ENCODE results near the gene CACNA1H.
"Not testable (repeated sequence)": the region's sequence is repeated elsewhere in the genome, so short reads cannot be mapped to it uniquely, and the experiment has no call there.

Gene CACNA1H

DNA sequence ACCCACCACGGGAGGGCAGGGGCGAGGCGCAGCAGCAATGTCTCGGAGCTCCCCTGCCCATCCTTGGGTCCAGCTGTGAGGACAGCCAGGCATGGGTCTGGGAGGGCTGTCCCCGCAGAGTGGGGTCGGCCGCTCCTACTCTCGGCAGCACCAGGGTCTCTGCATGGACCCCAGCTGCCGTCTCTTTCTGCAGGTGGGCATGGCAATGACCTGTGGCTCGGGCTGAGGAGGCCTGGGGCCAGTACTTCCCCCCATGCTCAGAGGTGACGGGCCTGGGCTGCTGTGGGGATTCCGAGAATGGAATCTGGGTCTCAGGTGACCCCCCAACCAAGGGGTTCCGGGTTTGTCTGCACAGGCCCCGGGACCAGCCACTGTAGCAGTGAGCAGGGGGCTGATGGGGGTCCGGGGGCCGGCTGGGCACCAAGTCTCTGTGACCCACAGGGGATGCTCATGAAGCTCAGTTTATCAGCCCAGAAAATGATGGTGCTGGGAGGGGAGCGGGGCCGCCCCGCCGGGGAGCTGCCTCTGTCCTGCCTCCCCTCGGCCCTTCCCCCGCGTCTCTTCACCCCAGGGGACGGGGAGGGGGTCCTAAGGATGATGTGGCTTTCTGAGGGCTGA, 23.5 kb downstream of the CACNA1H start:
- no peaks in the 10 kb centered on the region for H3K4me1 Mint-ChIP-seq
- H3K9me3 Mint-ChIP-seq = no peaks in the 10 kb centered on the region
- H3K27ac Mint-ChIP-seq = no peak overlapping the region
- H3K27me3 Mint-ChIP-seq = peaks cover 0 to 6% of the 10 kb centered on the region in 2 donors
- H3K36me3 Mint-ChIP-seq = no peaks in the 10 kb centered on the region
- H3K4me3 Mint-ChIP-seq = no peak overlapping the region
- ATAC-seq (replicated peaks) = no peak
- no peak for DNase-seq

DNA sequence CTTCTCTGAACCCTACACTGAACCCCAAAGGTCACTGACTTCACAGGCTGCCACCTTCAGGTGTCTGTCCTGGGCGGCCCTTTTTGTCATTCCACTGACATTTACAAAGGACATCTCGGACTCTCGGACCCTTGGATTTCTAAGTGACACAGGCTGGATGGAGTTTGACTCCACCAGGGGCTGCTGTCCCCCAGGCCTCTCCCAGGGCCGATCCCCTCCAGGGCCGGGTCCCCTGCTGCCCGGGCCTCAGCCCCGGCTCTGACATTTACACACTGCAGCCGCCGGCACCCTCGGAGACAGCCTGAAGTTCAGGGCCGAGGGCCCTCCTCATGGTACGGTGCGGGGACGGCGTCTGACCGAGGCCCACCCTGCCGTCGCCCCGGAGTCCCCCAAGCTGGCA, 24.1 kb downstream of the CACNA1H start:
- peaks cover 0 to 10% of the 10 kb centered on the region in 2 donors for H3K27me3 Mint-ChIP-seq
- no peak overlapping the region for H3K4me3 Mint-ChIP-seq
- no peak for DNase-seq
- H3K36me3 Mint-ChIP-seq = no peaks in the 10 kb centered on the region
- no peaks in the 10 kb centered on the region for H3K4me1 Mint-ChIP-seq
- H3K9me3 Mint-ChIP-seq = no peaks in the 10 kb centered on the region
- H3K27ac Mint-ChIP-seq = no peak overlapping the region
- no peak for ATAC-seq (replicated peaks)

DNA sequence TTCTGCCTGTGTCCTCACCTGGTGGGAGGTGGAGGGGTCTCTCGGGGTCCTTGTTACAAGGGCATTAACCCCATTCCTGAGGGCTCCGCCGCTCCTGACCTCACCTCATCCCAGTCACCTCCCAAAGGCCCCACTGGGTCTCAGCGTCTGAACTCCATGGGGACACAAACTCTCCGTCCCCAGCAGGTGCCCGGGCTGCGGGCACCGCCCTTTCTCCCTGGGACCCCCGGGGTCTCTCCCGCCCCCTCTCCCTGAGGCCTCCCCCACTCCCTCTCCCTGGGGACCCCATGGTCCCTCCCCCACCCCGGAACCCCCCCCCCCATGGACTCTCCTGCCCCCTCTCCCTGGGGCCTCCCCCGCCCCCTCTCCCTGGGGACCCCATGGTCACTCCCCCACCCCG, 24.8 kb downstream of the CACNA1H start:
- no peaks in the 10 kb centered on the region for H3K4me1 Mint-ChIP-seq
- no peaks in the 10 kb centered on the region for H3K9me3 Mint-ChIP-seq
- H3K36me3 Mint-ChIP-seq = no peaks in the 10 kb centered on the region
- H3K27me3 Mint-ChIP-seq = peaks cover 0 to 11% of the 10 kb centered on the region in 2 donors
- no peak overlapping the region for H3K4me3 Mint-ChIP-seq
- DNase-seq = no peak
- no peak for ATAC-seq (replicated peaks)
- H3K27ac Mint-ChIP-seq = no peak overlapping the region

DNA sequence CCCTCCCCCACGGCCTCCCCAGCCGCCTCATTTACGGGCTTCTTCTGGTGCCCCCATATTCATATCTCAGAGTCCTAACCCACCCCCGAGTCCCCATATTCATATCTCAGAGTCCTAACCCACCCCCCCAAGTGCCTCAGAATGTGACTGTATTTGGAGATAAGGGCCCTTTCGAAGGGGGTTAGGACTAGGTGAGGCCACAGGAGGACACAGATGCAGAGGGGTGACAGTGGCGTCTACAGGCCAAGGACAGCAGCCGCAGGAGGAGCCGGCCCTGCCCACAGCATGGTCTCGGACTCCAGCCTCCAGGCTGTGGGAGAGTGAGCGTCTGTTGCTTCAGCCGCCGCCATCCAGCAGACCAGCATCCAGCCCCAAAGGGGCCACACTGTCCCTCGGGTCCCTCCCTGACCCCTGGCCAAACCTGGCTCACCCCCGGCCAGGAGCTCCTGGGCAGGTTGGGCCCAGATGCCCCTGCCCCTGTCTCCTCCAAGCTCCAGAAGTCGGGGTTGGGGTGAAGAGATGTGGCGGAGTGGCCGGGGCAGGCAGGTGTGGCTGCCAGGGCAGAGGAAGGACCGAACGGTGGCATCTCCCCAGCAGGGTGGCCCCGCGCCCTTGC, 25.5 kb downstream of the CACNA1H start:
- H3K36me3 Mint-ChIP-seq = no peaks in the 10 kb centered on the region
- no peak overlapping the region for H3K27ac Mint-ChIP-seq
- DNase-seq (no peak), ATAC-seq (replicated peaks) (no peak)
- no peak overlapping the region for H3K4me3 Mint-ChIP-seq
- H3K9me3 Mint-ChIP-seq = no peaks in the 10 kb centered on the region
- H3K27me3 Mint-ChIP-seq = peaks cover 0 to 11% of the 10 kb centered on the region in 2 donors
- no peaks in the 10 kb centered on the region for H3K4me1 Mint-ChIP-seq

DNA sequence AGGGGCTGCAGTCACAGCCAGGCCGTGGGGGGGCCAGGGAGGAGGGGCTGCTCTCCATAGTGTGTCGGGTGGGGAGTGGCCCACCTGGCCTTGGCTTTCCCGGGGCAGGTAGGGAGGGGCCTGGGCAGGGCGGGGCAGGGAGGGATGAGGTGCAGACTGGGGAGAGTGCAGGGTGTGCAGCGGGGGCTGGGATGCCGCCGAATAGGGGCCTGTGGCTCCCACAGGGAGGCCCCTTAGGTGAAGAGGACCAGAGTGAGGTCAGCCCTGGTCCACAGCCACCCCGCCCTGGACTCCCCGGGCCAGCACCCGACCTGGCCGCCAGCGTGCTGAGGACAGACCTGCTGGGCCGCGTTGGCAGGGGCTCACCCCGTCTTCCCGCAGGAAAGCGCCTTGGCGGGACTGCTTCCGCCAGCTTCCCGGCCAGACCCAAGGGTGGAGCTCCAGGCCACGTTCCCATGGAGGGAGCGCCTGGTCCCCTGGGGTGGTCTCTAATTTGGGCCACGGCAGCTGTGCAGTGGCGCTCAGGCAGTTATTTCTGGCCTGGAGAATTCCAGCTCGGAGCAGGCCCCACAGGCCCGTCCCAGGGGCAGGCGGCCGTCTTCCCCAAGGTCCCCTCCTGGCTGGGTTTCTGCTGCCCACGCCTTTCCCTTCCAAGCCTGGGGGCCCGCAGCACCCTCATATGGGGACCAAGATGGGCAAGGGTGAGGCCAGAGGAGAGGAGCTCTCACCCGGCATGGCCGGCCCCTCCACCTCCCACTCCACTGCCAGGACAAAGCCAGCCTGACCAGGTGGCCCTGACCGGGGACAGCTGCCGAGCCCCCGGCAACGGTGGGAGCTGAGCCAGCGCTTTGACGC, 27.9 kb downstream of the CACNA1H start:
- ATAC-seq (replicated peaks) = no peak
- Mint-ChIP-seq H3K4me3 (no peak overlapping the region), H3K27ac (no peak overlapping the region), H3K4me1 (no peaks in the 10 kb centered on the region), H3K27me3 (peaks cover 0 to 11% of the 10 kb centered on the region in 2 donors), H3K36me3 (no peaks in the 10 kb centered on the region), H3K9me3 (no peaks in the 10 kb centered on the region)
- no peak for DNase-seq

DNA sequence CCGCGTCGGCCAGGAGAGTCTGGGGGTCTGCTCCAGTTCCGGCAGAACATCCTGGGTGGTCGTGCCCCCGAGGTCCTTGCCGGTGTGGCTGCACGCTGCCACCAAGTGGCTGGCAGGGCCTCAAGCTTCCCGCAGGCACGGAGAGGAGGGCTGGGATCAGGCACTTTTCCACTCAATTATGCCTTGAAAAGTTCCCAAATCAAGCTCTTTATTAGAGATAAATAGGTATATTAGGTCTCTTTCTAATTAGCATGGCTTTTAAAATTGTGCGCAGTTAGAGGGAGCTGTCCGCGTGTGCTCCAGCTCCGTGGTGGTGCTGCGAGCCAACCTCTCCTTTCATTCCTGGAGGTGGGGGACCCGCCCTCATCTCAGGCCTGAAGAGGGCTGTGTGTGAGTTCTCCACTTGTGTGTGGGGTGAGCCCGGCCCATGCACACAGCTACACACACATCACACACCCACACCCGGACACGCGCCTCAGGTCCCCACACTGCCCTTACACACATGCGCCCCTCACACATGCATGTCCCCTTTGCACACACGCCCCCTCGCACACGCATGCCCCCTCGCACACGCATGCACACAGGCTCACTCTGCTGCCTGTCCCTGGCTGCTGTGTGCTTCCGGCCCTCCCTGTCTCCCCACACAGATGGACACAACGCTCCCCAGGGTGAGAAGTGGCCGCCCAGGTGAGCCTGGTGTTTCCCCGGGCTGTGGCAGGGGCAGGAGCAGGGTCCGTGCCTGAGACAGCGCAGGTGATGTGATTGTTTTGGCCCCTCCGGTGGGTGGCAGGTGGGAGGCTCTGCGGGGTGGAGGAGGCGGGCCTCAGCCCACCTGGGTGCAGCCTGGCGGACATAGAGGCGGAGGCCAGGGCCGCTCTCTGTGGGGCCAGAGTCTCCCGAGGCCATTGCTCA, 28.8 kb downstream of the CACNA1H start:
- no peaks in the 10 kb centered on the region for H3K4me1 Mint-ChIP-seq
- DNase-seq (no peak), ATAC-seq (replicated peaks) (no peak)
- H3K27ac Mint-ChIP-seq = no peak overlapping the region
- H3K36me3 Mint-ChIP-seq = no peaks in the 10 kb centered on the region
- H3K27me3 Mint-ChIP-seq = peaks cover 0 to 11% of the 10 kb centered on the region in 2 donors
- H3K4me3 Mint-ChIP-seq = no peak overlapping the region
- H3K9me3 Mint-ChIP-seq = no peaks in the 10 kb centered on the region

DNA sequence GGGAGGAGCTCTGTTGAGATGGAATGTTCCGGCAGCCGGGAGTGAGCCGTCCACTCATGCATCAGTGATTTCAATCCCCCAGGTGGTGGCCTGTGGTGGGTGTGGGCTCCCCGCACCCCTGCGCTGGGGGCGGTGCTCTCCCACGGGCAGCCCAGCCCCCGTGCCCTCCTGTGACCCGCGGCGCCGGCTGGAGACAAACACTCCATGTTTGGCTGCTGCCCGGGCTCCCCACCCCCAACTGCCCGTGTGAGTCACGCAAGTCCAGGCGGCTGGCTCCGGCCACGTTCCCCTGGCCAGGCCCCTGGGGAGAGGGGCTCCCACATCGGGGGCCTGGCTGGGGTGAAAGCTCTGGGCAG, 29.4 kb downstream of the CACNA1H start:
- Mint-ChIP-seq H3K4me1 (no peaks in the 10 kb centered on the region), H3K4me3 (no peak overlapping the region), H3K27me3 (peaks cover 0 to 11% of the 10 kb centered on the region in 2 donors), H3K27ac (no peak overlapping the region), H3K9me3 (no peaks in the 10 kb centered on the region), H3K36me3 (no peaks in the 10 kb centered on the region)
- ATAC-seq (replicated peaks) (no peak), DNase-seq (no peak)

DNA sequence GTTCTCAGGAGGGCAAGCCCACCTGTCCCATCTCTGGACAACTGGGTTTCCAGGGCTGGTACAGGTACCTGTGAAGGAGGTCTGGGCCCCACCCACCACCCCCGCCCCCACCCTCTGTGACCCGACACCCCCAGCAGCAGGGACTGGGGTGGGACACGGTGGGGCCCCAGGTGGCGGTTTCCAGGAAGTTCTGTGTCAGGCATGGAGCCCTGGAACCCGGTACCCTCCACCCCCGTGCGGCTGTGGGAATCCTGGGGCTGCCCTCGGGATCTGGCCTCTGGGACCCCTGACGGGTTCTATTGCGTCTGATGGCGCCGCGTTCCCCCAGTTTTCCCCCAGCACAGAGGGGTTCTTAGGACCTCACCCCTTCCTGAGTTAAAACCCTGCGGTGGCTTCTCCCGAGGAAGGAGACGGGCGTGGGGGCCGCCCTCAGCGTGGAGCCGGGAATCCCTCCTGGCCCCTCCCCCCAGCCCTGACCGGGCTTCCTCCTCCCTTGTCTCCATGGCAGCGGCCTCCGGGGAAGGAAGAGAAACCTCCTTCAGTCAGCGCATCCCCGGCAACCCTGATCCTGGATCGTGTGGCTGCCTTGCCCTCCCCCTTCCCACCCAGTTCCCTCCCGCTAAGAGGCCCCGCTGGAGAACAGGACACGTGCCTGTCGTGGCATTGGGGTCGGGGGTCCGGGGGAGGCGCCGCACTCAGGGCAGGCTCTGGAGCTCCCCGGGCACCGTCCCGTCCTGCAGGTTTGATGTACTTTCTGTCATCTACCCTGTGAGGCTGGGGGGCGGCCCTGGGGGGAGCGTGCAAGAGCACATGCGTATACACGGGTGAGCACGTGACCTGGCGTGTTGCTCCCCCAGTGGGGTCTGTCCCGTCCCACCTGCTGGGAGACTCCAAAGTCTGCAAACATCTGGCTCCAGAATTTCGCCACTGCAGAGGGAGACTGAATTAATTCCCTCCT, 30.3 kb downstream of the CACNA1H start:
- Mint-ChIP-seq H3K27ac (no peak overlapping the region), H3K4me1 (no peaks in the 10 kb centered on the region), H3K27me3 (peaks cover 5 to 11% of the 10 kb centered on the region in 2 donors), H3K4me3 (no peak overlapping the region), H3K36me3 (no peaks in the 10 kb centered on the region), H3K9me3 (no peaks in the 10 kb centered on the region)
- ATAC-seq (replicated peaks) (no peak), DNase-seq (no peak)

DNA sequence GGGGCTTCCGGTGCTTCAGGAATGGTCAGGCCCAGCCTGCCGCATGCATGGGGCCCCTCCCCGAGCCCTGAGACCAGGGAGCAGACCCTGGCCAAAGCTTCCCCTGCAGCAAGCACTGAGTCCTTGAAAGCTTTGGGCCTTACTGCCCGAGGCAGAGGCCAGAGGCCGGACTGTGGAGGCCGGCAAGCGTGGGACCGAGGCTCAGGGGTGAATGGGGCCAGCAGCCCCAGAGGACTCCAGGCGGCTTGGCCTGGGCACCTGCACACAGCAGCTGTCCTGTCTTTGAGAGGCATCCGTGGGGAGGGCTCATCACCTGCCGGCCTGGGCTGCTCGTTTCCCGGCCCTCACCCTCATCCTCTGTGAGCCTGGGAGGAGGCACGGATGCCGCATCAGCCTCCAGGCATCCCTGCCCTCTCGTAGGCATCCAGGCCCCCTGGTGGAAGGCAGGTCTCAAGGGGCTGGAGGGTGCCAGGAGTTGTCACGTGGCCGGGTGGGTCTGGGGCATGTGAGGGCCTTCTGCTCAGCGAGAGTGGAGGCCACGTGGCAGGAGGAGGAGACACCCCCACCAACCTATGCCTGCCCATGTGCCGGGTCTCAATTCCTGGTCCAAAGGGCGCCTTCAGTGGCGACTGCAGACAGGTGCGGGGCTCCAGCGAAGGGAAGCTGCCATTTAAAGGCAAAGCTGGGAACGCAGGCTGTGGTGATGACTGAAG, 31.4 kb downstream of the CACNA1H start:
- no peak overlapping the region for H3K4me3 Mint-ChIP-seq
- no peaks in the 10 kb centered on the region for H3K36me3 Mint-ChIP-seq
- H3K27ac Mint-ChIP-seq = no peak overlapping the region
- H3K9me3 Mint-ChIP-seq = no peaks in the 10 kb centered on the region
- H3K27me3 Mint-ChIP-seq = peaks cover 11 to 17% of the 10 kb centered on the region in 2 donors
- H3K4me1 Mint-ChIP-seq = no peaks in the 10 kb centered on the region
- no peak for ATAC-seq (replicated peaks)
- DNase-seq = no peak

DNA sequence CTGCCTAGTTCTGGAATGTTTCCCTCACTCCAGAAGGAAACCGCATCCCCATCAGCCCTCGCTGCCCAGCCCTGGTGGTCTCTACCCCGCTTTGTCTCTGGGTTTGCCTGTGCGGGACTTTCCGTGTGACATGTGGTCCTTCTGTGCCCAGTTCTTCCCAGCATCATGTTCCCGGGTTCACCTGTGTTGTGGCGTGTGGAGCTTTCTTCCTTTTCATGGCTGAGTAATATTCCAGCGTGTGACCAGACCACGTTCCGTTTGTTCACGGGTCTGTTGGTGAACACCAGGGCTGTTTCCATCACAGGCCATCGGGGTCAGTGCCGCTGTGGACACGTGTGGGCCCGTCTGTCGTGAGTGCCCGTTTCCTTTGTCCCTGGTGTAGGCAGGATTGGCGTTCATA, 32.1 kb downstream of the CACNA1H start:
- Mint-ChIP-seq H3K36me3 (no peaks in the 10 kb centered on the region), H3K4me1 (no peaks in the 10 kb centered on the region), H3K9me3 (no peaks in the 10 kb centered on the region), H3K27me3 (peaks cover 11 to 14% of the 10 kb centered on the region in 2 donors), H3K27ac (no peak overlapping the region), H3K4me3 (no peak overlapping the region)
- no peak for DNase-seq
- no peak for ATAC-seq (replicated peaks)

DNA sequence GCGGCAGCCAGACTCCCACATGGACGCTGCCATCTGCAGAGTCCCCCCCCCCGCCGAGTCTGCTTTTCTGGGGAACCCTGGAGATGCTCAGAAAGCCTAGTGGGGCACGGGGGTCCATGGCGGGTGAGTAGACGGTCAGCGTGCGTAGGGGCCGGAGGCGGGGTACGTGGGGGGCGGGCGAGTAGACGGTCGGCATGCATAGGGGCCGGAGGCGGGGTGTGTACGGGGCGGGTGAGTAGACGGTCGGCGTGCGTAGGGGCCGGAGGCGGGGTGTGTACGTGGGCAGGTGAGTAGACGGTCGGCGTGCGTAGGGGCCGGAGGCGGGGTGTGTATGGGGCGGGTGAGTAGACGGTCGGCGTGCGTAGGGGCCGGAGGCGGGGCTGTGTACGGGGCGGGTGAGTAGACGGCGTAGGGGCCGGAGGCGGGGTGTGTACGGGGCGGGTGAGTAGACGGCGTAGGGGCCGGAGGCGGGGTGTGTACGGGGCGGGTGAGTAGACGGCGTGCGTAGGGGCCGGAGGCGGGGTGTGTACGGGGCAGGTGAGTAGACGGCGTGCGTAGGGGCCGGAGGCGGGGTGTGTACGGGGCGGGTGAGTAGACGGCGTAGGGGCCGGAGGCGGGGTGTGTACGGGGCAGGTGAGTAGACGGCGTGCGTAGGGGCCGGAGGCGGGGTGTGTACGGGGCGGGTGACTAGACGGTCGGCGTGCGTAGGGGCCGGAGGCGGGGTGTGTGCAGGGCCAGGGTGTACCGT, 32.7 kb downstream of the CACNA1H start:
- not testable (repeated sequence) for DNase-seq; H3K9me3 Mint-ChIP-seq; H3K36me3 Mint-ChIP-seq; H3K4me1 Mint-ChIP-seq; H3K4me3 Mint-ChIP-seq; ATAC-seq (replicated peaks); H3K27ac Mint-ChIP-seq
- peaks cover 11% of the 10 kb centered on the region in 2 donors for H3K27me3 Mint-ChIP-seq

DNA sequence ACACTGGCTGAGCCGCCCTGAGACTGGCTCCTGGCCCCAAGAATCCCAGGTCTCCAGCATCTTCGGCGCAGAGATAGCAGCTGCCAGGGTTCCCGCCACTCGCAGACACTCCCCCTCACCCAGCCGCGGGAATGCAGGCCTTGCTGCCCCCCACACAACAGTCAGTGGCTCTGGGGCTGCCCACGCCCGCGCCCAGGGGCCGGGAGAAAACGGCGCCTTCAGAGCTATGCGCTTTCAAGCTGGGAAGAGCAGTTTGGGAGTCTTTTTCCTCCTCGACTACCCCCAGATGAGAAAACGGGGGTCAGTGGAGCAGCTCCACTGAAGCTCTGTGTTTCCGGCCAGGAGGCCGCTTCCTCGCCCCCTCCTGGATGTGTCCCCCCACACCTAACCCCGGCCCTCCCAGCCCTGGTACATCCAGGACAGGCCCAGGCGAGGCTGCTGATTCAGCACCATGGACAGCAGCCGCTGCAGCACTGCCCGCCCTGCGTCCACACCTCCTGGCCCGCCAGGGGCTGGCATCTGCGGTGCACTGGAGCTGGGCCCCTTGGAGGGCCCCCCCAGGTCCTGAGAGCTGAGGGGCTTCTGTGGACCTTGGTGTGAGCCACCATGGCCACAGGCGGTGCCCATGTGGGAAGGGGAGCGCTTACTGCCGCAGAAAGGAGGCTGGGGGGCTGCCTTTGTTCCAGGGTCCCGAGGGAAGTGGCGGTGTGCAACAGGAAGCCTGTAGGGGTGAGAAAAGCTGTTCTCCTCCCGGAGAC, 35.7 kb downstream of the CACNA1H start:
- Mint-ChIP-seq H3K27me3 (peaks cover 16 to 17% of the 10 kb centered on the region in 2 donors), H3K9me3 (no peaks in the 10 kb centered on the region)
- no peak for DNase-seq

More for the DNA sequence above, 35.7 kb downstream of the CACNA1H start:
- Mint-ChIP-seq H3K36me3 (no peaks in the 10 kb centered on the region), H3K27ac (no peak overlapping the region), H3K4me3 (no peak overlapping the region), H3K4me1 (no peaks in the 10 kb centered on the region)
- ATAC-seq (replicated peaks) = peak; percentile 70 to 80

All from stimulated activated naive B cell treated with anti-CD40 and anti-IgM and Interleukin-4, amounts not matched to agents 10 μg/mL and 1 μg/mL and 100 μg/mL, for 72 hours (primary cell).